ENCODE results near the gene LAG3.

Gene LAG3

DNA sequence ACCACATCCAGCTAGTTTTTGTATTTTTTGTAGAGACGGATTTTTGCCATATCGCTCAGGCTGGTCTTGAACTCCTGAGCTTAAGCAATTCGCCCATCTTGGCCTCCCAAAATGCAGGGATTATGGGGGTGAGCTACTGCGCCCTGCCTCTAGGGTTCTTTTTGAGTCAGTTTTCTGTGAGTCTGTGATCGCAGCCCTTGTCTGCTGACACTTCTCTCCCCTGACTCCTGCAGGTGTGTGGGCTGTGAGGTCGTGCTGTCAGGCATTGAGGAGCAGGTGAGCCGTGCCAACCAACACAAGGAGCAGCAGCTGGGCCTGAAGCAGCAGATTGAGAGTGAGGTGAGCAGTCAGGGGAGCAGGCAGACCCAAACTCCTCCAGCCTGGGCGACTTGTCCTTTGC, 42.2 kb upstream of the LAG3 start:
- Histone ChIP-seq H3K36me3 (ENCODE audit: control insufficient read depth, low read length) (peaks cover 40% of the 10 kb centered on the region), H3K9me2 (replicated peaks; ENCODE audit: control insufficient read depth, low read length) (no peaks in the 10 kb centered on the region), H3K4me1 (ENCODE audit: control insufficient read depth, low read length) (peaks cover 19% of the 10 kb centered on the region), H3K4me2 (ENCODE audit: low read length) (peak overlapping the region; percentile 25; the same call in 1 of the 2 replicates), H4K20me1 (ENCODE audit: control insufficient read depth, insufficient read depth, low read depth, low read length) (no peaks in the 10 kb centered on the region), H3F3A (ENCODE audit: control insufficient read depth, insufficient read depth) (no peaks in the 10 kb centered on the region), H3K27ac (ENCODE audit: low read depth, low read length) (no peak overlapping the region), H3K9me3 (ENCODE audit: control insufficient read depth, insufficient read depth, low read length) (no peaks in the 10 kb centered on the region), H3K27me3 (ENCODE audit: control insufficient read depth, low read length) (no peaks in the 10 kb centered on the region), H3K4me3 (ENCODE audit: low read length) (no peak overlapping the region), H3K79me2 (ENCODE audit: control insufficient read depth, low read length) (peaks cover 6% of the 10 kb centered on the region)
- no peak for TF ChIP-seq EZH2phosphoT487 (IDR thresholded peaks at IDR 0.05; ENCODE audit: borderline replicate concordance, low read length)
- TF ChIP-seq, protein P1, sequence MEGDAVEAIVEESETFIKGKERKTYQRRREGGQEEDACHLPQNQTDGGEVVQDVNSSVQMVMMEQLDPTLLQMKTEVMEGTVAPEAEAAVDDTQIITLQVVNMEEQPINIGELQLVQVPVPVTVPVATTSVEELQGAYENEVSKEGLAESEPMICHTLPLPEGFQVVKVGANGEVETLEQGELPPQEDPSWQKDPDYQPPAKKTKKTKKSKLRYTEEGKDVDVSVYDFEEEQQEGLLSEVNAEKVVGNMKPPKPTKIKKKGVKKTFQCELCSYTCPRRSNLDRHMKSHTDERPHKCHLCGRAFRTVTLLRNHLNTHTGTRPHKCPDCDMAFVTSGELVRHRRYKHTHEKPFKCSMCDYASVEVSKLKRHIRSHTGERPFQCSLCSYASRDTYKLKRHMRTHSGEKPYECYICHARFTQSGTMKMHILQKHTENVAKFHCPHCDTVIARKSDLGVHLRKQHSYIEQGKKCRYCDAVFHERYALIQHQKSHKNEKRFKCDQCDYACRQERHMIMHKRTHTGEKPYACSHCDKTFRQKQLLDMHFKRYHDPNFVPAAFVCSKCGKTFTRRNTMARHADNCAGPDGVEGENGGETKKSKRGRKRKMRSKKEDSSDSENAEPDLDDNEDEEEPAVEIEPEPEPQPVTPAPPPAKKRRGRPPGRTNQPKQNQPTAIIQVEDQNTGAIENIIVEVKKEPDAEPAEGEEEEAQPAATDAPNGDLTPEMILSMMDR (IDR thresholded peaks at IDR 0.05; ENCODE audit: low read depth, low read length, poor library complexity, severe bottlenecking): peak; percentile 23

DNA sequence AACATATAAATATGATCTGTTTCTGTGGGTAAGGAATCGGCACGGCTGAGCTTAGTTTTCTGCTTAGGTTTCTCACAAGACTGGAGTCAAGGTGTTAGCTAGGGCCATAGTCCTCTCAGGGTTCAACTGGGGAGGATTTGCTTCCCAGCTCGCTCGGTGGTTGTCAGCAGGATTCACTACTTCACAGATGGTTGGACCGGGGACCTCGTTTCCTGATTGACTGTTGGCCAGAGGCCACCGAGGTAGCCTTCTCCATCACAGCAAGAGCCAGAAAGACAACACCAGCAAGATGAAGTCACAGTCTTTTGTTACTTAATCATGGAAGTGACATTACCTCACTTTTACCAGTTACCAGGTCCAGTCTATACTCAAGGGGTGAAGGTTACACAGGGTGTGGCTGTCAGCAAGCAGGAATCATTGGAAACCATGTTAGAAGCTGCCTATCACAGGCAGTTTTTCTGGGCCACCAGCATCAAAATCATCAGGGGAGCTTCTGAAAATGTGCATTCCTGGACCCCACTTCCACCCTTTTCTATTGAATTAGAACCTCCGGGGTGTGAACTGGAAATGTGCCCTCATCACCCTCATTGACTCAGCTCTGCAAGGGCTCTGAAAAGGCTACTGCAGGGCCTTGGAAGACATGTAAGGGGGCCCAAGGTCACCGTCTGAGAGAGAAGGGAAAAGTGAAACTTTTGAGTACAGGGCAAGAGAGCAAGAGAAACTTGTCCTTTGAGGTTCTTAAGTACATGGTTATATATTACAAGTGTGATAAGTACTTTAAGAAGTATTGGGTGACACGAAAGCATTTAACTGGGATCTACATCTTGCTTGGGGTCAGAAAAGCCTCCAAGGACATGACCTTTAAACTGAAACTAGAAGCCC, 37.6 kb upstream of the LAG3 start:
- no peak overlapping the region for H3K27ac ChIP-seq (ENCODE audit: low read depth, low read length)
- peaks cover 20% of the 10 kb centered on the region for H3K36me3 ChIP-seq (ENCODE audit: control insufficient read depth, low read length)
- H3F3A ChIP-seq (ENCODE audit: control insufficient read depth, insufficient read depth): peaks cover 3% of the 10 kb centered on the region; the same call in 1 of the 2 replicates
- H3K79me2 ChIP-seq (ENCODE audit: control insufficient read depth, low read length): no peaks in the 10 kb centered on the region
- no peak overlapping the region for H3K4me2 ChIP-seq (ENCODE audit: low read length)
- H4K20me1 ChIP-seq (ENCODE audit: control insufficient read depth, insufficient read depth, low read depth, low read length): no peaks in the 10 kb centered on the region
- H3K4me3 ChIP-seq (ENCODE audit: low read length): no peak overlapping the region
- H3K27me3 ChIP-seq (ENCODE audit: control insufficient read depth, low read length): no peaks in the 10 kb centered on the region
- H3K9me2 ChIP-seq (replicated peaks; ENCODE audit: control insufficient read depth, low read length): no peaks in the 10 kb centered on the region
- TF ChIP-seq, protein P1 (IDR thresholded peaks at IDR 0.05; ENCODE audit: low read depth, low read length, poor library complexity, severe bottlenecking): no peak
- TF ChIP-seq EZH2phosphoT487 (IDR thresholded peaks at IDR 0.05; ENCODE audit: borderline replicate concordance, low read length): no peak
- H3K9me3 ChIP-seq (ENCODE audit: control insufficient read depth, insufficient read depth, low read length): no peaks in the 10 kb centered on the region
- peaks cover 21% of the 10 kb centered on the region for H3K4me1 ChIP-seq (ENCODE audit: control insufficient read depth, low read length)

DNA sequence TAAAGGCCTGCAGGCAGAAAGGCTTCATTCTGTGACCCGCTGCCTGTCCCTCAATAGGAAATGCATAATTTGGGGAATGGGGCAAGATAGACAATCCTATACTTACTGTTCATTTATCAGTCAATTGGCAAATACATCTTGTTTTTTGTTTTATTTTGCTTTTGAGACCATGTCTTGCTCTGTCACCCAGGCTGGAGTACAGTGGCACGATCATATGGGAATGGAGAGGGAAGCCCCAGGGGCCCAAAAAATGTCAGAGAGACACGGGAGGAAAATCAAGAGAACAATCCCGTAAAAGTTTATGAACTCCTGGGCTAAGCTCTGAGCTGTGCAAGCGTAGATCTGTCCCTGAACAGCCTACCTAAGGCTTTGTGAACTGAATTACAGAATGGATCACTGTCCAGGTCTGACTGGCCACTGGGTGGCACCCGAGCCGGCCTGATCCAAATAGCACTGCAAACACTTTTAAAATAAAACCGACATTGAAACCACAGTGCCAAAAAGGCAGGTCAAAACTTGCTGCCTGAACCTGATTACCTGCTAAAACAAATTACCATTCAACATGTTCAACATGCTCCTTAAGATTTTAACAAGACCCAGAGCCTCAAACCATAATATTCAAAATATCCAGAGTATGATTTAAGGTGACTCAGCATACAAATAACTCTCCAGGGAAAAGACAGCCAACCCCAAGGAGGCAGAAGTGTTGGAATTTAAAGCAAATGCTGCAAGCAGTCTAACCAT, 36.7 kb upstream of the LAG3 start:
- H4K20me1 ChIP-seq (ENCODE audit: control insufficient read depth, insufficient read depth, low read depth, low read length): no peaks in the 10 kb centered on the region
- H3K4me1 ChIP-seq (ENCODE audit: control insufficient read depth, low read length): peaks cover 12% of the 10 kb centered on the region
- no peak overlapping the region for H3K4me2 ChIP-seq (ENCODE audit: low read length)
- H3K27me3 ChIP-seq (ENCODE audit: control insufficient read depth, low read length): no peaks in the 10 kb centered on the region
- H3K27ac ChIP-seq (ENCODE audit: low read depth, low read length): no peak overlapping the region
- H3K4me3 ChIP-seq (ENCODE audit: low read length): no peak overlapping the region
- peaks cover 3% of the 10 kb centered on the region; the same call in 1 of the 2 replicates for H3F3A ChIP-seq (ENCODE audit: control insufficient read depth, insufficient read depth)
- no peaks in the 10 kb centered on the region for H3K9me3 ChIP-seq (ENCODE audit: control insufficient read depth, insufficient read depth, low read length)
- TF ChIP-seq, protein P1 (IDR thresholded peaks at IDR 0.05; ENCODE audit: low read depth, low read length, poor library complexity, severe bottlenecking): peak; percentile 62
- no peak for TF ChIP-seq EZH2phosphoT487 (IDR thresholded peaks at IDR 0.05; ENCODE audit: borderline replicate concordance, low read length)
- peaks cover 12% of the 10 kb centered on the region for H3K36me3 ChIP-seq (ENCODE audit: control insufficient read depth, low read length)
- no peaks in the 10 kb centered on the region for H3K79me2 ChIP-seq (ENCODE audit: control insufficient read depth, low read length)
- no peaks in the 10 kb centered on the region for H3K9me2 ChIP-seq (replicated peaks; ENCODE audit: control insufficient read depth, low read length)

All from DOHH2 (cell line).